OCI-LY1 (cell line): ENCODE data around the gene ARHGEF2.

Source experiments
- EZH2 ChIP-seq: fragments of 200-600 bp; sonication (generic), shearing (Covaris generic); IDR thresholded peaks from 2 replicates; pipeline ENCODE4 v1.8.0; 2017; ENCODE audit warnings: borderline replicate concordance, mixed run types, mild to moderate bottlenecking, antibody characterized with exemption, low read length, moderate library complexity, mixed read lengths
- TF ChIP-seq, protein P1 (sequence below): fragments of 200-600 bp; sonication (generic), shearing (Covaris generic); IDR thresholded peaks from 2 replicates; pipeline ENCODE4 v1.5.1; 2017; ENCODE audit warnings: mild to moderate bottlenecking, antibody characterized with exemption, low read length, moderate library complexity, mixed read lengths

DNA sequence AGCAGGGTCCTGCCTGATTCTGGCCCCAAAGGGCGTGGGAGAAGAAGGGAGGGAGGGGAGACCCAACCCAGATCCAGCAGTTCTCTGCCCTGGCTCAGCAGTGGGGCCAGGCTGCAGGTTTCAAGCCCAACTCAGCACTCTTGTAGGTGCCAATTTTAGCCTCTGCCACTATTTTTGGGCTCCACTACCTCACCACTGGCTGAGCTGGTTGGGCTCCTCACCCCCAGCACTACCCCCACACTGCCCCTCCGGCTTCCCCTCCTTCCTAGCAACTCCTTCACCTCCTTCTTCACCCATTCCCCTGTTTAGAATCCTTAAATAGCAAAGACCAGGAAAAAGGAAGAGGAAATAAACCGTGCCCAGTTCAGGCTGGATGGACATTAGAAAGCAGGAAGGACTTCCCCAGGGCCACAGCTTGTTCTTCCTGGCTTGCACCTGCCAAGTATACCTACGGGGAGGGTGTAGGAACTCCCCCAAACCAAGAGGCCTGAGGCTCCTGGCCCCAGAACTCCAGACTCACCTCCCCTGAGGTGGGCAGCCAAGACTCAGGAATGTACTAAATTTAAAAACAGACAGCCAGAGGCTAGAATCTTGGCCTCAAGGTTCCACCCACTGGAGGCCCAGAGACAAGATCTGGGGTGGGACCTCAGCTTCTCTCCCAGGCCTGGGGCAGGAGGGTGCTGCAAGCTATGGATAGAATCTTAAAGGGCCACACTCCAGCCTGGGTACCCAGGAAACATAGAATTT, 1.4 kb upstream of the ARHGEF2 start:
- no peak for TF ChIP-seq EZH2
- TF ChIP-seq, protein P1, sequence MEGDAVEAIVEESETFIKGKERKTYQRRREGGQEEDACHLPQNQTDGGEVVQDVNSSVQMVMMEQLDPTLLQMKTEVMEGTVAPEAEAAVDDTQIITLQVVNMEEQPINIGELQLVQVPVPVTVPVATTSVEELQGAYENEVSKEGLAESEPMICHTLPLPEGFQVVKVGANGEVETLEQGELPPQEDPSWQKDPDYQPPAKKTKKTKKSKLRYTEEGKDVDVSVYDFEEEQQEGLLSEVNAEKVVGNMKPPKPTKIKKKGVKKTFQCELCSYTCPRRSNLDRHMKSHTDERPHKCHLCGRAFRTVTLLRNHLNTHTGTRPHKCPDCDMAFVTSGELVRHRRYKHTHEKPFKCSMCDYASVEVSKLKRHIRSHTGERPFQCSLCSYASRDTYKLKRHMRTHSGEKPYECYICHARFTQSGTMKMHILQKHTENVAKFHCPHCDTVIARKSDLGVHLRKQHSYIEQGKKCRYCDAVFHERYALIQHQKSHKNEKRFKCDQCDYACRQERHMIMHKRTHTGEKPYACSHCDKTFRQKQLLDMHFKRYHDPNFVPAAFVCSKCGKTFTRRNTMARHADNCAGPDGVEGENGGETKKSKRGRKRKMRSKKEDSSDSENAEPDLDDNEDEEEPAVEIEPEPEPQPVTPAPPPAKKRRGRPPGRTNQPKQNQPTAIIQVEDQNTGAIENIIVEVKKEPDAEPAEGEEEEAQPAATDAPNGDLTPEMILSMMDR, result no peak
